Measurements from ENCODE around the gene ABL1.

DNA sequence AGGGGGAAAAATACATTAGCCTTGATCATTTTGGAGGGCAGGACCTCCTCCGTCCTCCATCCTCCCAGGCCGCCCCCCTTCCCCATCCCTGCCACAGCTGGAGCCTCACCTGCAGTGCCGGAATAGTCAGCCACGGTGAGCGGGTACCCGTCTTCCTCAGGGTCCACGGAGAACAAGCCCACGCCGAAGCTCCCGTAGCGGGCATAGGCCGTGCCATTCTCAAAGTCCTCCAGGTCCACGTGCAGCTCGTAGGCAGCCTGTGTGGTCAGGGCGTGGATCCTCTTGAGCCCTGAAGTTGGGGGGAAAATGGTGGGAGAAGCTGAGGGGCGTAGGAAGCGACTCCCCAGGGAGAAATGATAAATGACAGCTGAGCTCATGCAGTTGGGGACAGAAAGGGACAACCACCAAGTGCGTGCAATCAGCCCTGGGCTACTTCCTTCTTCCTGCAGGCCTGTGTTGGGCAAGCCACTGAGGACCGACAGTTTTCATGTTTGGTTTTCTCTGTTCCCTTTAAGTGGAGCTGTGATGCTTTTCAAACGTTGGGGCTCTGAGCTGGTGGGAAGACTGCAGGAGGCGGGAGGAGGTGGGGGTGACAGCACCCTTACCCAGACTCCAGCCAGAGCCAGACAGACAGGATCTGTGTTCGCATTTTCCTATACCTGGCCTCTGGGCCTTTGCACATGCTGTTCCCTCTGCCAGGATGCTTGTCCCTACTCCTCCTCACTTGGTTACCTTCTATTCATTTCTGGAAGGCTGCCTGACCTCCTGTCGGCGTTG, 70.3 kb downstream of the ABL1 start:
- TF ChIP-seq, protein P1, sequence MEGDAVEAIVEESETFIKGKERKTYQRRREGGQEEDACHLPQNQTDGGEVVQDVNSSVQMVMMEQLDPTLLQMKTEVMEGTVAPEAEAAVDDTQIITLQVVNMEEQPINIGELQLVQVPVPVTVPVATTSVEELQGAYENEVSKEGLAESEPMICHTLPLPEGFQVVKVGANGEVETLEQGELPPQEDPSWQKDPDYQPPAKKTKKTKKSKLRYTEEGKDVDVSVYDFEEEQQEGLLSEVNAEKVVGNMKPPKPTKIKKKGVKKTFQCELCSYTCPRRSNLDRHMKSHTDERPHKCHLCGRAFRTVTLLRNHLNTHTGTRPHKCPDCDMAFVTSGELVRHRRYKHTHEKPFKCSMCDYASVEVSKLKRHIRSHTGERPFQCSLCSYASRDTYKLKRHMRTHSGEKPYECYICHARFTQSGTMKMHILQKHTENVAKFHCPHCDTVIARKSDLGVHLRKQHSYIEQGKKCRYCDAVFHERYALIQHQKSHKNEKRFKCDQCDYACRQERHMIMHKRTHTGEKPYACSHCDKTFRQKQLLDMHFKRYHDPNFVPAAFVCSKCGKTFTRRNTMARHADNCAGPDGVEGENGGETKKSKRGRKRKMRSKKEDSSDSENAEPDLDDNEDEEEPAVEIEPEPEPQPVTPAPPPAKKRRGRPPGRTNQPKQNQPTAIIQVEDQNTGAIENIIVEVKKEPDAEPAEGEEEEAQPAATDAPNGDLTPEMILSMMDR (conservative IDR thresholded peaks at IDR 0.05; ENCODE audit: low read length), result no peak
- no peak for TF ChIP-seq EZH2phosphoT487 (IDR thresholded peaks at IDR 0.05; ENCODE audit: borderline replicate concordance)
